Type B pancreatic cell (in vitro differentiated cells): ENCODE data around the gene NYAP1. TPM values are rescaled to one million over a fixed set of nuclear protein-coding genes. Genes with fewer than 3 reads are reported as not detected.

Experiments
- DNase-seq: peaks from one replicate; pipeline ENCODE4 v3.0.0; 2021; ENCODE audit warnings: mixed read lengths; ENCODE audit not compliant: unreplicated experiment; ENCODE audit errors: extremely low spot score
- H3K27ac Mint-ChIP-seq: 2 replicates; pipeline ENCODE4 v1.8.0; 2021; ENCODE audit warnings: mild to moderate bottlenecking, mixed read lengths
- H3K27me3 Mint-ChIP-seq: 2 replicates; pipeline ENCODE4 v1.8.0; 2021; ENCODE audit warnings: mixed read lengths
- H3K36me3 Mint-ChIP-seq: 2 replicates; pipeline ENCODE4 v1.8.0; 2021; ENCODE audit warnings: mixed read lengths
- H3K4me1 Mint-ChIP-seq: one replicate; pipeline ENCODE4 v1.8.0; 2021; ENCODE audit warnings: mixed read lengths; ENCODE audit not compliant: unreplicated experiment
- H3K4me3 Mint-ChIP-seq: 2 replicates; pipeline ENCODE4 v1.8.0; 2021; ENCODE audit warnings: mild to moderate bottlenecking, mixed read lengths
- H3K9me3 Mint-ChIP-seq: 2 replicates; pipeline ENCODE4 v1.8.0; 2021; ENCODE audit warnings: mixed read lengths
- total RNA-seq: library from RNA; stranded (reverse); gene quantifications from 2 replicates; pipeline ENCODE4 v1.2.1, GENCODE V29; 2021; ENCODE audit warnings: low replicate concordance
- TF ChIP-seq, protein P1 (sequence below): fragments of 200-600 bp; sonication (generic); conservative IDR thresholded peaks from 2 replicates; pipeline ENCODE4 v1.5.0; 2021; ENCODE audit warnings: antibody characterized with exemption, mild to moderate bottlenecking

The NYAP1 gene
- total RNA-seq, 1 donor from 2014 or later, result 6.3 TPM

DNA sequence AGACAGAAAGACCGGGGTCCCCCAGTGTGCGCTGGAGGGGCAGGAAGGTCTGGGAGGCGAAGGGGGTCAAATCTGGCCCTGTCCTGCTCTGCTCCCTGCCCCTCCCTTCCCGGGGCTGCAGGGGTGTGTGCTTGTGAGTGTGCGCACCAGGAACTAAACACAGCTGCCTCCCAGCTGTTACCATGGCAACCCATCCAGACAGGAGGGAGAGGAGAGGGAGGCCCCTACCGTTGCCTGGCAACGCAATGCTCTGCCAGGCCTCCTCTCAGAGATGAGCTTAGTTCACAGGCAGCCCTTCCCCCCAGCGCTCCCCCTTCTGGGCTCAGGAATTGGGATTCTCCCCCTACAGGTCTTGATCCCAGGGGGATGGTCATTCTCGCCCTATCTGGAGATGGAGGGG lies 6.1 kb downstream of the NYAP1 start:
- no peaks in the 10 kb centered on the region for H3K9me3 Mint-ChIP-seq

DNA sequence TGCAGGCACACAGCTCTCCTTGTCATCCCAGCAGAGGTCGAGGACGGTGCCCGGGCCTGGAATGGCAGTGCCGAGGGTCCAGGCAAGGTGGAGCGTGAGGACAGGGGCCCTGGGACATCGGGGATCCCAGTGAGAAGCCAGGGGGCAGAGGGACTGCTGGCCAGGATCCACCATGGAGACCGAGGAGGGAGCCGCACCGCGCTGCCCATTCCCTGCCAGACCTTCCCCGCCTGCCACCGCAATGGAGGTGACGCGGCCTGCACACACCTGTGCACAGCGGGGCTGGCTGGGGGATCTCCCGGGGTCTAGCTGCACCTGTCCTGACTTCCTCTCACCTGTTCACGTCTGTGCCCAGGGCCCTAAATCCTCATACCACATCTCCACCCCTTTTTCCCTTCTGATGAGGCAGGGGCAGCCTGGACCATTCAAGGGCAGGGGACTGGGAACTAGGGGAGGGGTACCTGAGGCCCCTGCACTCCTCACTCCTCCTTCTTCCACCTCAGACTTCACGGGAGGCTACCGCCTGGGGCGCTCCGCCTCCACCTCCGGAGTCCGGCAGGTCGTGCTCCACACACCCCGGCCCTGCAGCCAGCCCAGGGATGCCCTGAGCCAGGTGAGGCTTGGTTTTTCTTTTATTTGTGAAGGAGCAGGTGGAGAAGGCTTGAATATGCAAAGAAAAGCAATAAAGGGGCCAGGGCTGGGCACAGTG lies 6.9 kb downstream of the NYAP1 start:
- Mint-ChIP-seq H3K4me3 (peak overlapping the region; percentile 57), H3K27me3 (no peaks in the 10 kb centered on the region), H3K4me1 (peaks cover 16% of the 10 kb centered on the region), H3K9me3 (no peaks in the 10 kb centered on the region), H3K27ac (peak overlapping the region; percentile 43), H3K36me3 (no peaks in the 10 kb centered on the region)
- TF ChIP-seq, protein P1, sequence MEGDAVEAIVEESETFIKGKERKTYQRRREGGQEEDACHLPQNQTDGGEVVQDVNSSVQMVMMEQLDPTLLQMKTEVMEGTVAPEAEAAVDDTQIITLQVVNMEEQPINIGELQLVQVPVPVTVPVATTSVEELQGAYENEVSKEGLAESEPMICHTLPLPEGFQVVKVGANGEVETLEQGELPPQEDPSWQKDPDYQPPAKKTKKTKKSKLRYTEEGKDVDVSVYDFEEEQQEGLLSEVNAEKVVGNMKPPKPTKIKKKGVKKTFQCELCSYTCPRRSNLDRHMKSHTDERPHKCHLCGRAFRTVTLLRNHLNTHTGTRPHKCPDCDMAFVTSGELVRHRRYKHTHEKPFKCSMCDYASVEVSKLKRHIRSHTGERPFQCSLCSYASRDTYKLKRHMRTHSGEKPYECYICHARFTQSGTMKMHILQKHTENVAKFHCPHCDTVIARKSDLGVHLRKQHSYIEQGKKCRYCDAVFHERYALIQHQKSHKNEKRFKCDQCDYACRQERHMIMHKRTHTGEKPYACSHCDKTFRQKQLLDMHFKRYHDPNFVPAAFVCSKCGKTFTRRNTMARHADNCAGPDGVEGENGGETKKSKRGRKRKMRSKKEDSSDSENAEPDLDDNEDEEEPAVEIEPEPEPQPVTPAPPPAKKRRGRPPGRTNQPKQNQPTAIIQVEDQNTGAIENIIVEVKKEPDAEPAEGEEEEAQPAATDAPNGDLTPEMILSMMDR, result no peak
- DNase-seq, result no peak

More for the DNA sequence above, 6.1 kb downstream of the NYAP1 start:
- Mint-ChIP-seq H3K27me3 (no peaks in the 10 kb centered on the region), H3K4me3 (peak overlapping the region; percentile 57), H3K4me1 (peaks cover 22% of the 10 kb centered on the region), H3K36me3 (no peaks in the 10 kb centered on the region), H3K27ac (peak overlapping the region; percentile 43)
- TF ChIP-seq, protein P1, result no peak
- DNase-seq, result peak; percentile 88

DNA sequence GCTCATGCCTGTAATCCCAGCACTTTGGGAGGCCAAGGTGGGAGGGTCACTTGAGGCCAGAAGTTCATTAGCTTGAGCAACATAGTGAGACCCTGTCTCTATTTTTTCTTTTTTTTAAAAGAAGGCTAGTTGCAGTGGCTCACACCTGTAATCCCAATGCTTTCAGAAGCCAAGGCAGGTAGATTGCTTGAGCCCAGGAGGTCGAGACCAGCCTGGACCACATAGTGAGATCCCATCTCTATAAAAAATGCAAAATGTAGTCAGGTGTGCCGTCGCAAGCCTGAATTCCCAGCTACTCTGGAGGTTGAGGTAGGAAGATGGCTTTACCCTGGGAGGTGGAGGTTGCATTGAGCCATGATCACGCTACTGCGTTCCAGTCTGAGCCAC lies 7.5 kb downstream of the NYAP1 start:
- Mint-ChIP-seq H3K4me1 (peaks cover 11% of the 10 kb centered on the region), H3K9me3 (no peaks in the 10 kb centered on the region), H3K27me3 (no peaks in the 10 kb centered on the region), H3K36me3 (no peaks in the 10 kb centered on the region), H3K27ac (no peak overlapping the region), H3K4me3 (no peak overlapping the region)
- TF ChIP-seq, protein P1, result no peak
- DNase-seq, result no peak

DNA sequence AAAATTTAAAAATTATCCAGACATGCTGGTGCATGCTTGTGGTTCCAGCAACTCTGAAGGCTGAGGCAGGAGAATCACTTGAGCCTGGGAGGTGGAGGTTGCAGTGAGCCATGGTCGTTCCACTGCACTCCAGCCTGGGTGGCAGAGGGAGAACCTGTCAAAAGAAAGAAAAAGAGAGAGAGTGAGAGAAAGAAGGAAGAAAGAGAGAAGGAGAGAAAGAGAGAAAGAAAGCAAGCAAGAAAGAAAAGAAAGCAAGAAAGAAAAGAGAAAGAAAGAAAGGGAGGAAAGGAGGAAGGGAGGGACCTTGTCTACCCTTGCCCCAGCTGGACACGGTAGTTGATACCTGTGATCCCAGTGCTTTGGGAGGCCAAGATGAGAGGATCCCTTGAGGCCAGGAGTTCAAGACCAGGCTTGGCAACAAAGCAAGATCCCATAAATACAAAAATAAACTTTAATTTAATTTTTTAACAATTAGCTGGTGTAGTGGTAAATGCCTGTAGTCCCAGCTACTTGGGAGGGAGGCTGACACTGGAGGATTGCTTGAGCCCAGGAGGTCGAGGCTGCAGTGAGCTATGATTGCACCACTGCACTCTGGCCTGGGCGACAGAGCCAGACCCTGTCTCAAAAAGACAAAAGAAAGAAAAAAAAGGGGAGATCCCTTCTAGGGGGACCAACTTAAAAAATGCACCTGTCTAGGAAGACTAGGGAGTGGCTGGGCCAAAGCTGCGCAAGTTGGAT lies 9.2 kb downstream of the NYAP1 start:
- TF ChIP-seq, protein P1, result no peak
- H3K9me3 Mint-ChIP-seq, result no peaks in the 10 kb centered on the region
- H3K4me3 Mint-ChIP-seq, result peak overlapping the region; percentile 63
- peak overlapping the region; percentile 51 for H3K27ac Mint-ChIP-seq
- H3K27me3 Mint-ChIP-seq, result no peaks in the 10 kb centered on the region
- no peaks in the 10 kb centered on the region for H3K36me3 Mint-ChIP-seq
- H3K4me1 Mint-ChIP-seq, result peaks cover 11% of the 10 kb centered on the region
- DNase-seq, result no peak

DNA sequence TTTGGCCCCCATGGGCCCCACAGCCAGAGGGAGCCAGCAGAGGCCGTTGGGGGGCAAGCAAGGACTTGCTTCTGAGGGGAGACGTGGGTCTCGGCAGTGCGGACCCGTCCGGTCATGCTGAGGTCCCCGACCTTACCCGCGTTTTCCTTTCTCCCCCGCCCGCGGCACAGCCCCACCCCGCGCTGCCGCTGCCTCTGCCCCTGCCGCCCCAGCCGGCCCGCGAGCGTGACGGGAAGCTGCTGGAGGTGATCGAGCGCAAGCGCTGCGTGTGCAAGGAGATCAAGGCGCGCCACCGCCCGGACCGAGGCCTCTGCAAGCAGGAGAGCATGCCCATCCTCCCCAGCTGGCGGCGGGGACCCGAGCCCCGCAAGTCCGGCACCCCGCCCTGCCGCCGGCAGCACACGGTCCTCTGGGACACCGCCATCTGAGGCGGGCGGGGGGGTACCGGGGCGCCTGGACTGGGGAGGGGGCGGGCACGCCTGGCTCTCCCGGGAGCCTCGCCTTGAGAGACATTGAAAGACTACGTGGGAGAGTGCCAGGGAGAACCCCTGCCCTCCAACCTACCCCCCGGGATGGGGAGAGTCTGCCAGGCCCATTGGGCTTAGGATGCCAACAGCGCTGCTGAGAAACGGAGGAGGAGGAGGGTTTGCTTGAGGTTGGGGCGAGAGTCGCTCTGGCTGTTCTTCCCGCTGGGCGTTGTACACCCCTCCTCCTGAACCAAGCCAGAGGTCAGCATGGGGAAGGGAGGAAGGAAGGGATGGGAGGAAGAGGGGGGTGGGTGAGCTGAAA lies 9.9 kb downstream of the NYAP1 start:
- Mint-ChIP-seq H3K36me3 (no peaks in the 10 kb centered on the region), H3K9me3 (no peaks in the 10 kb centered on the region), H3K27me3 (no peaks in the 10 kb centered on the region), H3K4me3 (peak overlapping the region; percentile 63), H3K27ac (peak overlapping the region; percentile 51), H3K4me1 (peaks cover 11% of the 10 kb centered on the region)
- DNase-seq, result no peak
- TF ChIP-seq, protein P1, result peak; percentile 20
